KMS-11 (cell line): ENCODE measurements around the gene DBN1.
A peak's percentile ranks its signal among the peaks of the same experiment; 100 is the strongest.

Experiments used
- H2AFZ ChIP-seq: fragments of 200-600 bp; sonication (generic); 2 replicates; pipeline ENCODE4 v1.6.1; 2016; ENCODE audit warnings: antibody characterized with exemption, mixed run types, low read depth
- H3K27ac ChIP-seq: fragments of 200-600 bp; sonication (generic); 2 replicates; pipeline ENCODE4 v1.6.1; 2016; ENCODE audit warnings: mild to moderate bottlenecking, mixed run types
- H3K27me3 ChIP-seq: fragments of 200-600 bp; sonication (generic); 2 replicates; pipeline ENCODE4 v1.6.1; 2017; ENCODE audit warnings: mild to moderate bottlenecking, low read depth, mixed run types, moderate library complexity; ENCODE audit not compliant: insufficient read depth
- H3K36me3 ChIP-seq: fragments of 200-600 bp; sonication (generic); 2 replicates; pipeline ENCODE4 v1.6.1; 2017; ENCODE audit warnings: mild to moderate bottlenecking, mixed run types; ENCODE audit not compliant: insufficient read depth
- H3K4me1 ChIP-seq: fragments of 200-600 bp; sonication (generic); 2 replicates; pipeline ENCODE4 v1.6.1; 2016; ENCODE audit warnings: mild to moderate bottlenecking, low read depth, mixed run types; ENCODE audit not compliant: poor library complexity, severe bottlenecking
- H3K4me2 ChIP-seq: fragments of 200-600 bp; sonication (generic); 2 replicates; pipeline ENCODE4 v1.7.0; 2016; ENCODE audit warnings: mild to moderate bottlenecking, mixed run types
- H3K4me3 ChIP-seq: fragments of 200-600 bp; sonication (generic); IDR thresholded peaks from 2 replicates; pipeline ENCODE4 v1.6.1; 2017; ENCODE audit warnings: low read depth, low read length, mixed read lengths; ENCODE audit not compliant: insufficient read depth
- H3K79me2 ChIP-seq: fragments of 200-600 bp; sonication (generic); 2 replicates; pipeline ENCODE4 v1.6.1; 2016; ENCODE audit warnings: low read depth, mixed run types; ENCODE audit not compliant: insufficient read depth
- H3K9ac ChIP-seq: fragments of 200-600 bp; sonication (generic); 2 replicates; pipeline ENCODE4 v1.6.1; 2016; ENCODE audit warnings: mild to moderate bottlenecking, mixed run types
- H4K20me1 ChIP-seq: fragments of 200-600 bp; sonication (generic); 2 replicates; pipeline ENCODE4 v1.6.1; 2016; ENCODE audit warnings: mild to moderate bottlenecking, mixed run types; ENCODE audit not compliant: insufficient read depth
- CTCF ChIP-seq: fragments of 200-600 bp; sonication (generic); conservative IDR thresholded peaks from 2 replicates; pipeline ENCODE4 v1.6.1; 2017; ENCODE audit warnings: low read depth, mild to moderate bottlenecking, antibody characterized with exemption, low read length, moderate library complexity, mixed read lengths

Gene DBN1

GRCh38 chr5:177448244-177448950 lies 25.0 kb downstream of the DBN1 start:
- H3K4me2 ChIP-seq = no peak overlapping the region
- no peaks in the 10 kb centered on the region for H3K27me3 ChIP-seq

GRCh38 chr5:177447611-177448243 lies 25.7 kb downstream of the DBN1 start:
- TF ChIP-seq CTCF = no peak
- H3K27me3 ChIP-seq = no peaks in the 10 kb centered on the region
- no peak overlapping the region for H3K9ac ChIP-seq
- no peak overlapping the region for H3K4me2 ChIP-seq
- H3K79me2 ChIP-seq = no peaks in the 10 kb centered on the region
- no peak overlapping the region for H3K27ac ChIP-seq
- no peak overlapping the region for H3K4me3 ChIP-seq
- no peaks in the 10 kb centered on the region for H3K36me3 ChIP-seq
- no peak overlapping the region for H2AFZ ChIP-seq
- H3K4me1 ChIP-seq = peaks cover 31% of the 10 kb centered on the region
- H4K20me1 ChIP-seq = no peaks in the 10 kb centered on the region

More at GRCh38 chr5:177448244-177448950, 25.0 kb downstream of the DBN1 start:
- TF ChIP-seq CTCF = no peak
- Histone ChIP-seq H3K36me3 (no peaks in the 10 kb centered on the region), H3K9ac (no peak overlapping the region), H3K4me1 (peaks cover 31% of the 10 kb centered on the region), H3K4me3 (no peak overlapping the region), H4K20me1 (no peaks in the 10 kb centered on the region), H3K27ac (no peak overlapping the region), H2AFZ (no peak overlapping the region), H3K79me2 (no peaks in the 10 kb centered on the region)

- no peak overlapping the region for H2AFZ ChIP-seq
- H3K27me3 ChIP-seq = no peaks in the 10 kb centered on the region
- peak overlapping the region; percentile 42; the same call in 1 of the 2 replicates for H3K27ac ChIP-seq
- no peak overlapping the region for H3K4me2 ChIP-seq
- H4K20me1 ChIP-seq = no peaks in the 10 kb centered on the region
- peak overlapping the region; percentile 63 for H3K9ac ChIP-seq
- peaks cover 31% of the 10 kb centered on the region for H3K4me1 ChIP-seq
- H3K4me3 ChIP-seq = no peak overlapping the region
- no peak for TF ChIP-seq CTCF
- no peaks in the 10 kb centered on the region for H3K79me2 ChIP-seq
- H3K36me3 ChIP-seq = no peaks in the 10 kb centered on the region
Observed at GRCh38 chr5:177447066-177447610, 26.3 kb downstream of the DBN1 start.

- Histone ChIP-seq H3K4me3 (no peak within 1 kb of the TSS), H4K20me1 (no peaks in the 10 kb centered on the region), H2AFZ (peak within 1 kb of the TSS; percentile 34; the same call in 1 of the 2 replicates), H3K4me2 (peak within 1 kb of the TSS; percentile 89), H3K36me3 (no peaks in the 10 kb centered on the region), H3K9ac (peak within 1 kb of the TSS; percentile 63), H3K27me3 (no peaks in the 10 kb centered on the region), H3K4me1 (peaks cover 31% of the 10 kb centered on the region), H3K27ac (peak within 1 kb of the TSS; percentile 56), H3K79me2 (no peaks in the 10 kb centered on the region)
- TF ChIP-seq CTCF = no peak
Observed at GRCh38 chr5:177446200-177447065, 27.0 kb downstream of the DBN1 start, which contains the start of gene PRR7. Gene PRR7 (plus strand): TSS chr5:177446814. CDS start chr5:177455068, 8,254 bp downstream.
